Measurements from ENCODE around the gene H6PD. TPM values are rescaled to one million over a fixed set of nuclear protein-coding genes. Genes with fewer than 3 reads are reported as not detected.

Gene H6PD
- total and polyA plus RNA-seq, 4 donors, result 21.5 to 59.8 (median 32.9) TPM

DNA sequence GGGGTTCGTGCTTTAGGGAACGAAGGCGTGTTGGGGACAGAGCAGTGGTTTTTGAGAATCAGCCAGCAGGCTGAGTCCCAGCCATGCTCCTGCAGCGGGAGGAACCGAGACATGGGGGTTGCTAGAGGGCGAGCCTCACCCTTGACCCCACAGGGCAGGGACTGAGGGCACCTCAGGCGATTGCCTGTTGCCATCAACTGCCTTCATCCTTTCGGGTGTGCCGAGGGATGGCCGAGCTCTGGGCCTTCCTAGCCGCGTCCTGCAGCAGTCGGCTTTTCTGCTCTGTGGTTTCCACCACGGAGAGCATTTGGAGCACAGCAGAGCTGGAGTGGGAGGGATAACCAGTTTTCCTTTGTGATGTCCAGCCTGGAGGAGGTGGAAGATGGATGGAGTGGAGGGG is 71.4 kb downstream of the H6PD start:
- no peak overlapping the region for H3K9ac ChIP-seq (ENCODE audit: insufficient read depth in 1 of 2, low read length in 2 of 2)
- ATAC-seq (ENCODE audit: insufficient read depth, low FRiP score) (no peak), DNase-seq (no peak)
- H3K27me3 ChIP-seq (ENCODE audit: control insufficient read depth in 3 of 3, insufficient read depth in 3 of 3, low read length in 2 of 3), result no peaks in the 10 kb centered on the region
- no peak overlapping the region for H3K27ac ChIP-seq (ENCODE audit: low read depth in 1 of 2, low read length in 1 of 2)
- no peak for TF ChIP-seq CTCF (IDR thresholded peaks at IDR 0.05; ENCODE audit: control extremely low read depth, extremely low read depth)
- H3K9me3 ChIP-seq (ENCODE audit: control insufficient read depth in 4 of 4, insufficient read depth in 3 of 4, low read length in 3 of 4), result no peaks in the 10 kb centered on the region
- H3K4me3 ChIP-seq, result no peak overlapping the region
- H3K4me1 ChIP-seq (ENCODE audit: control insufficient read depth in 5 of 5, insufficient read depth in 5 of 5, low read length in 5 of 5), result peaks cover 0 to 36% (median 8%) of the 10 kb centered on the region in 5 donors
- WGBS, 2 donors, result 93 to 95% methylated on average over 14 of the region's 14 CpGs
- H3K36me3 ChIP-seq (ENCODE audit: control insufficient read depth in 4 of 4, insufficient read depth in 4 of 4, low read length in 4 of 4), result peaks cover 0 to 4% (median 0%) of the 10 kb centered on the region in 4 donors

DNA sequence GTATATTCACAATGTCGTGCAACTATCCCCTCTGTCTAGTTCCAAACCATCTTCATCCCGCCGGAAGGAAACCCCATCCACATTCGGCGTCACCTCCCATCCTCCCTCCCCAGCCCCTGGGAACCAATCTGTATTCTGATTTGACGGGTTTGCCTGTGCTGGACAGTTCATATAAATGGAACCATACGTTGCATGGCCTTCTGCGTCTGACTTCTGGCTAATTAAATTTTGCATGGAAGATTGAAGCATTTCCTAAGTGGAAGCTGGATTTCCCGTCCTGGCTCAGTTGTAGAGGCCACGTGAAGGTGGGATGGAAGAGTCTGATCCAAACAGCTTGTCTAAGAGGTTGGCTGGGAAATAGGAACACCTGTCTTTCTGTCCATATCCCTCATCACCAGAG is 72.7 kb downstream of the H6PD start:
- Histone ChIP-seq H3K9ac (ENCODE audit: insufficient read depth in 1 of 2, low read length in 2 of 2) (no peak overlapping the region), H3K36me3 (ENCODE audit: control insufficient read depth in 4 of 4, insufficient read depth in 4 of 4, low read length in 4 of 4) (peaks cover 0 to 2% (median 0%) of the 10 kb centered on the region in 4 donors), H3K27me3 (ENCODE audit: control insufficient read depth in 3 of 3, insufficient read depth in 3 of 3, low read length in 2 of 3) (no peaks in the 10 kb centered on the region), H3K4me1 (ENCODE audit: control insufficient read depth in 5 of 5, insufficient read depth in 5 of 5, low read length in 5 of 5) (peaks cover 0 to 24% (median 6%) of the 10 kb centered on the region in 5 donors), H3K4me3 (no peak overlapping the region), H3K27ac (ENCODE audit: low read depth in 1 of 2, low read length in 1 of 2) (no peak overlapping the region), H3K9me3 (ENCODE audit: control insufficient read depth in 4 of 4, insufficient read depth in 3 of 4, low read length in 3 of 4) (no peaks in the 10 kb centered on the region)
- WGBS, 2 donors, result 93 to 97% methylated on average over 10 of the region's 10 CpGs
- ATAC-seq (ENCODE audit: insufficient read depth, low FRiP score), result no peak
- no peak for TF ChIP-seq CTCF (IDR thresholded peaks at IDR 0.05; ENCODE audit: control extremely low read depth, extremely low read depth)
- no peak for DNase-seq

DNA sequence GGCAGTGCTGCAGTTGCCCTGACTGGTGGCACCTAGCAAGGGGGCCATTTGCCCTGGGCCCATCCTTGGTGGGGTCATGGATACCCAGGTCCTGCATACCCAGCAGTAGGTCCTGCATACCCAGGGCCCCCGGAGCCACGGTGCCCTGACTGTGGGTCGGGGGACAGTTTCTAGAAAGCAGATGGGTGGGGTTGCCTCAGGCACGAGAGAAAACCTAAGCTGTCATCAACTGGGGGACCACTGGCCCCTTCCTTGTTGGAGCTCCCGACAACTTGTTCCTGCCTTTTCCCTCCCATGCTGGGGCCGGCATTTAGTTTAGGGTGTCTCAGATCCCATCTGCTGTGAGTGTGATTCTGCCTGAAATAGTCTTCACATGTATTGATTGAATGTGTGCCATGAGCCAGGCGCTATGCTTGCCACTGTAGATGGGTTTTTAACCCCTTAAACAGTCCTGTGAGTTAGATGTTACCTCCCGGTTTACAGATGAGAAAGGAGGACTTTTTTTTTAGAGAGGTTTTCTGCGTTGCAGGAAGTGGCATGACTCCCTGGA is 73.7 kb downstream of the H6PD start:
- Histone ChIP-seq H3K27me3 (ENCODE audit: control insufficient read depth in 3 of 3, insufficient read depth in 3 of 3, low read length in 2 of 3) (no peaks in the 10 kb centered on the region), H3K9ac (ENCODE audit: insufficient read depth in 1 of 2, low read length in 2 of 2) (no peak overlapping the region), H3K4me3 (no peak overlapping the region), H3K27ac (ENCODE audit: low read depth in 1 of 2, low read length in 1 of 2) (no peak overlapping the region), H3K9me3 (ENCODE audit: control insufficient read depth in 4 of 4, insufficient read depth in 3 of 4, low read length in 3 of 4) (no peaks in the 10 kb centered on the region), H3K36me3 (ENCODE audit: control insufficient read depth in 4 of 4, insufficient read depth in 4 of 4, low read length in 4 of 4) (peaks cover 0 to 2% (median 0%) of the 10 kb centered on the region in 4 donors), H3K4me1 (ENCODE audit: control insufficient read depth in 5 of 5, insufficient read depth in 5 of 5, low read length in 5 of 5) (peaks cover 0 to 17% (median 0%) of the 10 kb centered on the region in 5 donors)
- DNase-seq (no peak), ATAC-seq (ENCODE audit: insufficient read depth, low FRiP score) (no peak)
- 86% methylated on average over 9 of the region's 9 CpGs for WGBS, 2 donors
- no peak for TF ChIP-seq CTCF (IDR thresholded peaks at IDR 0.05; ENCODE audit: control extremely low read depth, extremely low read depth)

- H3K4me1 ChIP-seq (ENCODE audit: control insufficient read depth in 5 of 5, insufficient read depth in 5 of 5, low read length in 5 of 5), result peaks cover 0 to 12% (median 0%) of the 10 kb centered on the region in 5 donors
- H3K27ac ChIP-seq (ENCODE audit: low read depth in 1 of 2, low read length in 1 of 2), result no peak overlapping the region
- ATAC-seq (ENCODE audit: insufficient read depth, low FRiP score) (no peak), DNase-seq (no peak)
- 93% methylated on average over 8 of the region's 8 CpGs for WGBS, 2 donors
- no peak overlapping the region for H3K4me3 ChIP-seq
- TF ChIP-seq CTCF (IDR thresholded peaks at IDR 0.05; ENCODE audit: control extremely low read depth, extremely low read depth), result no peak
- no peaks in the 10 kb centered on the region for H3K9me3 ChIP-seq (ENCODE audit: control insufficient read depth in 4 of 4, insufficient read depth in 3 of 4, low read length in 3 of 4)
- H3K9ac ChIP-seq (ENCODE audit: insufficient read depth in 1 of 2, low read length in 2 of 2), result no peak overlapping the region
- H3K36me3 ChIP-seq (ENCODE audit: control insufficient read depth in 4 of 4, insufficient read depth in 4 of 4, low read length in 4 of 4), result peaks cover 0 to 2% (median 0%) of the 10 kb centered on the region in 4 donors
- no peaks in the 10 kb centered on the region for H3K27me3 ChIP-seq (ENCODE audit: control insufficient read depth in 3 of 3, insufficient read depth in 3 of 3, low read length in 2 of 3)
These were observed 74.5 kb downstream of the H6PD start for GRCh38 chr1:9309080-9309479.

All from lung (tissue), 12 donors.